ENCODE results near the gene CHRM4.
"Not testable (repeated sequence)": the region's sequence is repeated elsewhere in the genome, so short reads cannot be mapped to it uniquely, and the experiment has no call there.

Gene CHRM4

DNA sequence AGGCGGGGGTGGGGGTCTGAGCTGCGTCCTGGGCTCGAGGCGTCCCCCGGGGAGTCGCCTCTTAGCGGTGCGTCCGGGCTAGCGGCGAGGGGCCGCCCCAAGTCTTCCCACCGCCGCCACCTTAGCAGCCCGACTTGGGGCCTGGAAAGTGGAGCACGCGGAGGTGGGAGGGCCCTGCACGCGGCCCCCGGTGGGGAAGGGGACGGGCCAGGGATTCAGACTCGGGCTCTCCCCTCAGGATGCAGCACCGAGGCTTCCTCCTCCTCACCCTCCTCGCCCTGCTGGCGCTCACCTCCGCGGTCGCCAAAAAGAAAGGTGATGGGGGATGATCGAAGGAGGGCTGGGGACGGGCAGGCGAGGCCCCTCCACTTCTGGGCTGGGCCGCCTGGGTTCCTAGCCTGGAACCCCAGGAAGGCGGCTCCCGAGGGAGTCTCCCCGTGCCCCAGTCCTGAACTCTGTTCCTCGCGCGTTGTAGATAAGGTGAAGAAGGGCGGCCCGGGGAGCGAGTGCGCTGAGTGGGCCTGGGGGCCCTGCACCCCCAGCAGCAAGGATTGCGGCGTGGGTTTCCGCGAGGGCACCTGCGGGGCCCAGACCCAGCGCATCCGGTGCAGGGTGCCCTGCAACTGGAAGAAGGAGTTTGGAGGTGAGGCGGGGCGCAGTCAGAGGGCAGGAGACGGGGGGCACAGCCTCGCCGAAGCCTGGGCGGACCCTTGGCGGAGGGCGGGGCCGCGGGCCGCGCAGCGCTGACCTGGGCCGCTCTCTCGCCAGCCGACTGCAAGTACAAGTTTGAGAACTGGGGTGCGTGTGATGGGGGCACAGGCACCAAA, 9.5 kb downstream of the CHRM4 start:
- peak; percentile 34 for DNase-seq

DNA sequence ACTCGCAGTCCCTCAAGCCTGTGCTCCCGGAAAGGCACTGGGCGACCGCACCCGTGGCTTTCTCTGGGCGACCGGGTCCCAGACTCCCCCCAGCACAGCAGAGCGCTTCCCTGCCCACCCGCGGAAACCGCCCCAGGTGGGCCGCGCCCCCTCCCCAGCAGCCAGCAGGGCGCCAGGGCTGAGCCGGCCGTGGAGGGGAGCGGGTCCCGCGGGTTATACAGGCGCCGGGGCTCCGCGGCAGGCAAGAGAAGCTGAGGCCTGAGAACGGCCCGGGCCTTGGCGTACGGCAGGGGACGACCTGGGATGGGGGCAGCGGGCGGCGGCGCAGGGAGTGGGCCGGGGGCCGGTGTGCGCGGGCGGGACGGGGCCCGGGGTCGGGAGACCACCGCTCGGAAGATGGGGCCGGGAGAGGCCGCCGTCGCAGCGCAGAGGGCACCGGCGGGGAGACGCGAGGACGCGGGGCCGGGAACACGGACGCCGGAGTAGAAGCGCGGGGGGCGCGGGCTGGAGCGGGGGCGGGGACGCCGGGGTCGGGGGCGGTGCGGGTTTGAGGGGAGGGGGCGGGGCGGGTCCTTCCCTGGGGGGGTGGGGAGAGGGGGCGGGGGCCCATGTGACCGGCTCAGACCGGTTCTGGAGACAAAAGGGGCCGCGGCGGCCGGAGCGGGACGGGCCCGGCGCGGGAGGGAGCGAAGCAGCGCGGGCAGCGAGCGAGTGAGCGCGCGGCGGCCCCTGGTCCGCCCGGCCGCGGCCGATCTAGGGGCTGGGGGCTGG, 10.3 kb downstream of the CHRM4 start, which contains the start of gene MDK:
MDK (plus strand) TSS at position 622 of the 771 bp plus-strand sequence. CDS start 389 bp downstream, outside the sequence.
- peak; percentile 25 for DNase-seq

DNA sequence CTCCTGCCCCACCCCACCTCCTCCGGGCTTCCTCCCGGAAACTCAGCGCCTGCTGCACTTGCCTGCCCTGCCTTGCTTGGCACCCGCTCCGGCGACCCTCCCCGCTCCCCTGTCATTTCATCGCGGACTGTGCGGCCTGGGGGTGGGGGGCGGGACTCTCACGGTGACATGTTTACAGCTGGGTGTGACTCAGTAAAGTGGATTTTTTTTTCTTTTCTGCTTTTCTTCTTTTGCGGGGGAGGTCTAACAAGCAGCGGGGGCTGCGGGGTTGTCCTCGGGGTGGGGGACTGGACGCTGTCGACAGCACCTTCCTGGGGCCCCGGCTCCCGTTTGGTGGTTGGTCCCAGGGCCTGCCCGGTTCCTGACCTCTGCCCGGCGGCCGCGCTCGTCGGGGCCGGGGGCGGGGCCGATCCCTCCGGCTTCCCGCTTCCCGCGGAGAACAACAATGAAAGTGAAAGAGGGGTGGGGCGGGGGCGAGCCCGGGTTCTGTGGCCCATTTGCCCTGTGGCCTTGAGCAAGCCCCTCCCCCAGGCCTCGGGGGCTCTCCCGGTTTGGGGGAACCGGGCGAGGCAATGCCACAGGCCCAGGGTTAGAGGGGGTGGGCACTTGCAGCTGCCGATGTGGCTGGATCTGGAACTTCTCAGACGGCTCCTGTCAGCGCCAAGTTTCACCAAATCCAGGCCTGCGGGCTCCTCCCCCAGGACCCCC, 11.1 kb downstream of the CHRM4 start:
- DNase-seq, result peak; percentile 65

DNA sequence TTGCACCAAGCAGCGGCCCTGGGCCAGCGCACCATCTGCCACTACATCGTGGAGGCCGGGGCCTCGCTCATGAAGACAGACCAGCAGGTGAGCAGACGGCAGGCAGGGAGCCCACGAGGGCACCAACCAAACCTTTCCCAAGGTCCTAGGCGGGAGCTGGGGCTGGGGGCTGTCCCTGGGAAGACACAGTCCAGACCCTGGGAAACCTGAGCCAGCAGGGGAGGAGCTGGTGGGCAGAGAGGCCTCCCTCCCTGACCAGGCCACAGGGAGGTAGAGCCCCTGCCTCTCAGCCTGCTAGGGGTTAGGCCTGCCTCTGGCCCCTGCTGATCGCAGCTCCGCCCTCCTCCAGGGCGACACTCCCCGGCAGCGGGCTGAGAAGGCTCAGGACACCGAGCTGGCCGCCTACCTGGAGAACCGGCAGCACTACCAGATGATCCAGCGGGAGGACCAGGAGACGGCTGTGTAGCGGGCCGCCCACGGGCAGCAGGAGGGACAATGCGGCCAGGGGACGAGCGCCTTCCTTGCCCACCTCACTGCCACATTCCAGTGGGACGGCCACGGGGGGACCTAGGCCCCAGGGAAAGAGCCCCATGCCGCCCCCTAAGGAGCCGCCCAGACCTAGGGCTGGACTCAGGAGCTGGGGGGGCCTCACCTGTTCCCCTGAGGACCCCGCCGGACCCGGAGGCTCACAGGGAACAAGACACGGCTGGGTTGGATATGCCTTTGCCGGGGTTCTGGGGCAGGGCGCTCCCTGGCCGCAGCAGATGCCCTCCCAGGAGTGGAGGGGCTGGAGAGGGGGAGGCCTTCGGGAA, 11.9 kb downstream of the CHRM4 start:
- DNase-seq, result peak; percentile 14

DNA sequence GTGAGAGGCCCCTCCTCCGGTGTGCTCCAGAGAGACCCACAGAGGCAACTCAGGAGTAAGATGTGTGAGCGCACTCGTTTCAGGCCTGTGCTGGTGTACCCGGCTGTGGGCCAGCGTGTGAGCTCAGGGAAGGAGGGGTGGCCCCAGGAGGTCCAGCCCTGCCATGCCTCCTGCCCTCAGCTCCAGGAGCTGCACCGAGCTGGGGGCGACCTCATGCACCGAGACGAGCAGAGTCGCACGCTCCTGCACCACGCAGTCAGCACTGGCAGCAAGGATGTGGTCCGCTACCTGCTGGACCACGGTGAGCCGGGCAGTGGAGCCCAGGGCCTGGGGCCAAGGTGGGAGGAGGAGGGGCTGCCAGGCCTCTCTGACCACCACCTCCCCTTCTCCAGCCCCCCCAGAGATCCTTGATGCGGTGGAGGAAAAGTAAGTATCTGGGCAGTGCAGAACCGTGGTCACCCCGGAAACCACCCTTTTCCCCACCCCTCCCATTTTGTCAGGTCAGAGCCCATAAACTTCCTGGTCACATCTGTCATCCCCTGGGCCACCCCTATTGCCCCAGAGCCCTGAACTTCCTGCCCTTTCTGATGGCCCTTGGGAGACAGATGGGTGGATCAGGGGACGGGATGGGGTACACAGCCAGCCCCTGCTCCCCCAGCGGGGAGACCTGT, 12.6 kb downstream of the CHRM4 start:
- no peak for DNase-seq

DNA sequence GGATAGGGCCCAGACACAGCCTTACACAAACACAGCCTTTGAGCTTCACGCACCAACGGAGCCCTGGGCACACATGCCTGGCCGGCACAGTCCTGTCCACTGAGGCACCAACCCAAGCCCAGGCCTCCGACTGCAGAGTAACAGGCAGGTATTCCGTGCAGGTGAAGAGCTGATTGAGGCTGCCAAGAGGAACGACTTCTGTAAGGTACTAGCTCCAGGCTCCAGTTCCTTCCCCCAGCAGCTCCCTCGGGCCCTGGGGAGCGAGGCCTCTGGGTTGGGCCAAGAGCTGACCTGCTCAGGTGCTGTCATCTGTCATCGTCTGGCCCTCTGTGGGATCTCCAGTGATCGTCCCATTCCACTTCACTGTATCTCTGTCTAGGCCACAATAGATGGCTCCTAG, 13.3 kb downstream of the CHRM4 start:
- no peak for DNase-seq

DNA sequence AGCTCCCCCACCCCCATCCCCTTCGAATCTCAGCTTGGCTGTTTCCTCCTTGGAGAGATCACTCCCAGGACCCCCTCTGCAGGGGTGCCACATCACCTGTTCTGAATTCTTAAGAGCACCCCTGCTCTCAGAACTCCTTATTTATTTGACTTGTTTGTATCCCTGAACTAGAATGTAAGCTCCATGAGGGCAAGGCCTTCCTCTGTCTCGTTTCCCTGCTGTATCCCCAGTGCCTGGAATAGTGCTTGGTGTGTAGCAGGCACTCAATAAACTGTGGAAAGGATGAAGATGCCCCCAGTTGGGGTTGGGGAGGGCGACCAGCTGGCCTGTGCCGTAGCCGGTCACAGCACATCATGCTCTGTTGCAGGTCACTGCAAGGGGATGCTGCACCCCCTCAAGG, 13.7 kb downstream of the CHRM4 start:
- DNase-seq, result no peak

DNA sequence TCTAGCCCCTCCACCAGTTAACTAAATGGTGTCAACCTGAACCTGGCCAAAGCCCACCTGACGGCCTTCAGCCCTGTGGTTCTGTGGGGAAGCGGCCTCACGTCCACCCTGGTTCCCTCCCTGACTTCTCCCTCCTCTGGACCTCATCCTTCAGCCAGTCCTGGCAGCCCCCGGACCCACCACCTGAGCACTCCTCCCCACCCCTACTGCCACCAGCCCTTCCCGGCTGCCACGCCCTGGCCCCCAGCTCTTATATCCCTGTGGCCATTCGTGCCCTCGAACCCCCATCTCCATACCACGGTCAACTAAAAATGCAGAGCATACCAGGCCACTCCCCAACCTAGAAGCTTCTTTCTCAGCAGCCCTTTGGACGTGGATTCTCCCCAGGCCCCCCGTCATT, 14.3 kb downstream of the CHRM4 start:
- no peak for DNase-seq

DNA sequence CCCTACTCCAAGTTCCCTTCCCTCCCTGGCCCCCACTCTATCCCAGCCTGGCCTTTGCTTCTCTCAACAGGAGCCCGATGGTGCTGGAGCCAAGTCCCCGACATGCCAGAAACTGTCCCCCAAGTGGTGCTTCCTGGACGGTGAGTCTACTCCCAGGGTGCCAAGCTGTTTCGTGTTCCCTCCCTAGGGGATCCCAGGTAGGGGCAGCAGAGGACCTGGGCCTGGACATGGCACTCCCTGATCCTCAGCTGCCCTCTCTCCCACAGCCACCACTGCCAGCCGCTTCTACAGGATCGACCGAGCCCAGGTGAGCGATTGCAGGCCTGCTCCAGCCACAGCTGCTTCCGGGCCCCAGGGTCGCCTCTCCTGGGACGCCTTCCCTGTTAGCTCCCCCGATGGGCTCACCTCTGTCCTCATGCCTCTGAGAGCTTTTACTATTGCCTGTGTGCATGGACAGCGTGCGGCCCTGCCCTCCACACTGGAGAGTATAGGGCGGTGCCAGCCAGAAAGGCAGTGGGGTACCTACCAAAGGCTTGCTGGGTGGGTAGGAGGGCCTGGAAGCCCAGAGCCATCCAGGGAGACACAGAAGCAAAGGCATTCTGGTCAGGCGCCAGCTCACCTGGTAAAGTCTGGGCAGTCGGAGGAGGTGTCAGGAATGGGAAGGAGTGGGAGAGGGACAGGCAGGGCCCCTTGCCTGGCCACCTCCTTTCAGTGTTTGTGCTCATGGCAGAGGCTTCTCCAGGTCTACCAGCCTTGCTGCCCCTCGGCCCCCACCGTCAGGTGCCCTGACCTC, 15.1 kb downstream of the CHRM4 start:
- no peak for DNase-seq

DNA sequence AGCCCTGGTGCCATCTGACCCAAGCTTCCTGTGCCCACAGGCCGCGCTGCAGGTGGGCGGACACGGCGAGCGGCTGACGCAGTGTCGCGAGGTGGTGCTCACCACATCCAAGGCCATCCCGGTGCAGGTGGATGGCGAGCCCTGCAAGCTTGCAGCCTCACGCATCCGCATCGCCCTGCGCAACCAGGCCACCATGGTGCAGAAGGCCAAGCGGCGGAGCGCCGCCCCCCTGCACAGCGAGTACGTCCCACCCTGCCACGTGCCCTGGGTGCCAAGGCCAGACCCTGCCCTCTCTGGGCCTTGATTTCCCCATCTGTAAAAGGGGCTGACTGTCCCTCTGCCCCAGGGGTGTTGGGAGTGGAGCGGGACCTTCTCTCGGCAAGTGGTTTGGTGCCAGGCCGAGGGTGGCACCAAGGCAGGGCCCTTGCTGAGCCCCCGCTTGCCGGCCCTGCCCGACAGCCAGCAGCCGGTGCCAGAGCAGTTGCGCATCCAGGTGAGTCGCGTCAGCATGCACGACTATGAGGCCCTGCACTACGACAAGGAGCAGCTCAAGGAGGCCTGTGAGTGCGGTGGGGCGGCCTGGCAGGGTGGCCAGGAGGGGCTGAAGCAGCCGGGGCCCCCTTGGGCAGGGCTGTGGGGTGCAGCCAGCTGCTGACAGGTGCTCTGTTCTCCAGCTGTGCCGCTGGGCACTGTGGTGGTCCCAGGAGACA, 16.0 kb downstream of the CHRM4 start:
- DNase-seq, result no peak

DNA sequence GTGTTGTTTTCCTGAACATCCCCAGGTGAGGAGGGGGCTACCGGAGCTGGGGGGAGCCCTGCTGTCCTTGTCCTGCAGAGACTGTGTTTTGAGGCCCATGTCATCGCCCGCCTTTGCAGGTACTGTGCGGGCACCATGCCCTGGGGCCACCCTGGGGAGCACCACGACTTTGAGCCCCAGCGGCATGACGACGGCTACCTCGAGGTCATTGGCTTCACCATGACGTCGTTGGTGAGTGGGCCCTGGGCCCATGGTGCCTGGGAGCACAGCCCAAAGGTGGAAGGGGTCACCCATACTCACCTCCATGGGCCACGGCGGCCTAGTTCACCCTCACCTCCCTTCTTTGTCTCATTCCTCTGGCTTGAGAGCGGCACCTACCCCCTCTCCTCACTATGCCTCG, 16.8 kb downstream of the CHRM4 start:
- DNase-seq, result no peak

DNA sequence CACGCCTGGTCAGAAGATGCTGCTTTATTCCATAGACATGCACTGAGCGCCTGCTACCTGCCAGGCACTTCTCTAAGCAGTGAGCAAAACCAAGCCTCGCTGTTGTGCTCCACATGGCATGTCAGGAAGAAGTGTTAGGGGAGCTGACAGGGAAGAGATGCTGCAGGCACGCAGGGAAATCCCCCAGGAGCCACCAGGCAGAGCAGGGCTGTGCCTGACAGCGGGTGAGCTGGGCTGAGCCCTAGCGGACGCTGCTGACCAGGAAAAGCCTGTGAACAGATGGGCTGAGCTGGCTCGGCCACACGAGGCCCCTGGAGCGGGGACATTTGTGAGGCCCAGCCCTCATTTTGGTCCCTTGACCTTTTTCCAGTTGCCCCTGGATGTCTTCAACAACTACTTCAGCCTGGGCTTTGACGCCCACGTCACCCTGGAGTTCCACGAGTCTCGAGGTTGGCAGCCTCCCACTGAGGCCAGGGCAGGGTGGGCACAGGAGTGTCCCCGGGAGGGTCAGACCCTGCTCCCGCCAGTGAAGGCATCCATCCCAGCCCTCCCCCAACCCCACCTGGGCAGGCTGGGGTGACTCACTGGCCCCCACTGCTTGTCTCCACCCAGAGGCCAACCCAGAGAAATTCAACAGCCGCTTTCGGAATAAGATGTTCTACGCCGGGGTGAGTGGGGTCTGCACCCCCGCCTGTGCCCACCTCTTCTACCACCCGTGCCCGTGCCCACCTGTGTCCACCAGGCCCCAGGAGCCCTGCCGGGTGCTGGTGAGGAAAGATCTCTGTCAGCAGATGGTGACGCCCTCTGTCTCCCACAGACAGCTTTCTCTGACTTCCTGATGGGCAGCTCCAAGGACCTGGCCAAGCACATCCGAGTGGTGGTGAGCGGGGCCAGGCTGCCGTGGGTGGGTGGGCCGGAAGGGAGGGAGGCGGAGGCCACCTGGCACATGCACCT, 17.5 kb downstream of the CHRM4 start:
- no peak for DNase-seq

DNA sequence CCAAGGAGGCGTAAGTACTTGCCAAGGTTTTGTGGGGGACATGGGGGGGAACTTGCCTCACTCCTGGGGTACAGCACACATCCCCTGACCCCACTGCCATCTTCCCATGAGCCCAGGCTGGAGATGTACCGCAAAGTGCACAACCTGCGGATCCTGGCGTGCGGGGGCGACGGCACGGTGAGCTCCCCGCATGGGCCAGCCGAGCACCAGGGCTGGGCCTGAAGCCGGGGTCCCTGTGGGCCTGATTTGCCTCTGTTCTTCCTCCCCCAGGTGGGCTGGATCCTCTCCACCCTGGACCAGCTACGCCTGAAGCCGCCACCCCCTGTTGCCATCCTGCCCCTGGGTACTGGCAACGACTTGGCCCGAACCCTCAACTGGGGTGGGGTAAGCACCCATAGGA, 19.1 kb downstream of the CHRM4 start:
- DNase-seq, result not testable (repeated sequence)

DNA sequence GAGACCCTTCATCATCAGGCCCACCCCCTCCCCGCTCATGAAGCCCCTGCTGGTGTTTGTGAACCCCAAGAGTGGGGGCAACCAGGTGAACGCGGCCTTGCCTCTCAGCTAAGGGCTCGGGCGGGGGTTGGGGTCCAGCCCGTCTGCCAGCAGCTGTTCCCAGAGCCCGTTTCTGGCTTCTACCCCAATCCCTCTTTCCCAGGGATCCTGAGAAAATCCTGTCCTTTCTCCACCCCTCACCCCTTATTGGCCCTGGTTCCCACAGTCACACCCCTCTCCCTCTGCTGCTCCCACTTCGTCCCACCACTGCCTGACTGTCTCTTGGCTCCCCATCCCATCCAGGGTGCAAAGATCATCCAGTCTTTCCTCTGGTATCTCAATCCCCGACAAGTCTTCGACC, 19.5 kb downstream of the CHRM4 start:
- no peak for DNase-seq

DNA sequence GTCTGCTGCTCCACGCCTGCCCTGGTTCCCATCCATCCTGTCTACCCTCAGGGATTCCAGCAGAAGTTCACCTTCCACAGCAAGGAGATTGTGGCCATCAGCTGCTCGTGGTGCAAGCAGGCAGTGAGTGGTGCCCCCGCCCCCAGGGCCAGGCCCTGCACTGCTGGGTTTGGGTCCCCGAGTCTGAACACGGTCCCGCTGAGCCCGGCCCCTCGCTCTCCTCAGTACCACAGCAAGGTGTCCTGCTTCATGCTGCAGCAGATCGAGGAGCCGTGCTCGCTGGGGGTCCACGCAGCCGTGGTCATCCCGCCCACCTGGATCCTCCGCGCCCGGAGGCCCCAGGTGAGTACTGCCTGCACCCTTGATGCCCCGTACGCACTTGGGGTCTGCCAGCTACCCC, 20.3 kb downstream of the CHRM4 start:
- DNase-seq, result not testable (repeated sequence)

DNA sequence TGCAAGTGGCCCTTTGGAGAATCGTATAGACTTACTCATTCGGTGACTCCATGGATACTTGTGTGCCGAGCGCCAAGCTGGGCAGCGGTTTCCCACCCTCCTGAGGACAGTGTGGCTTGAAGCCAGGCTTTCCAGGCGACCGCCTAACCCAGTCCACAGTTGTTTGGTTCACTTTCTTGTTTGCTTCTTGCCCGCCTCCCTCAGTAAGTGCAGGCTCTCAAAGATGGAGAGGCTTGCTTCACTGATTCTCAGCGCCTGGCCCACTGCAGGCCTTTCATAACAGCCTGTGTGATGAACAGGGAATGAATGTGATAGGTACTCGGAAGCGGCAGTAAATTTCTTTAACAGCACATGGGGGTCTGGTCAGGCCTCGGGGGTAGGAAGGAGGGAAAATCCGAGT, 21.3 kb downstream of the CHRM4 start:
- no peak for DNase-seq

DNA sequence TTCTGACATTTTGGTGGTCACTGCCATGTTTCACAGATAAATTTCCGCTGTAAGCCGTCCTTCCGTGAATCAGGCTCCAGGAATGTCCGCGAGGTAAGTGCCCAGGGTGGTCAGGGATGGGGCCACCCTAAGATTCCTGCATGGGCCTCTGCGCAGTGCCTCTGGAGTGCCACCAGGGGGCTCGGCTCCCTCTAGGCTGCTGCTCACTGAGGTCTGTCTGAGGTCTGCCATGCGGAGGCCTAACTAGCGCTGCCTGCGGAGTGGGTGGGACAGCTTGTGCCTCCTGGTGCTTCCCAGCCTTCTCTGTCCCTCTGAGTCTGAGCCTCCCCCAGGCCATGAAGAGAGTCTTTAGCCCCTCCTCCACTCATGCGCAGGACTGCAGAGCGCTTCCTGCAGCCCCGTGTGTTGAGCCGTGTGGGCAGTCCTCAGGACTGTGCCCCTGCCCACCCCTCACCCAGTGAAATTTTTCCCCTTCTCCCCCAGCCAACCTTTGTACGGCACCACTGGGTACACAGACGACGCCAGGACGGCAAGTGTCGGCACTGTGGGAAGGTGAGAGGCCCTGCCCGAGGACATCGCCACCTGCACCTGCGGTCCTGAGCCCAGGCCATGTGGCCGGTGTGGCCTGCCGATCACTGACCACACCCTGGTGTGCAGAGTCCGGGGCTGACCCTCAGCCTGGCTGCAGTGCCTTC, 22.0 kb downstream of the CHRM4 start:
- peak; percentile 66 for DNase-seq

DNA sequence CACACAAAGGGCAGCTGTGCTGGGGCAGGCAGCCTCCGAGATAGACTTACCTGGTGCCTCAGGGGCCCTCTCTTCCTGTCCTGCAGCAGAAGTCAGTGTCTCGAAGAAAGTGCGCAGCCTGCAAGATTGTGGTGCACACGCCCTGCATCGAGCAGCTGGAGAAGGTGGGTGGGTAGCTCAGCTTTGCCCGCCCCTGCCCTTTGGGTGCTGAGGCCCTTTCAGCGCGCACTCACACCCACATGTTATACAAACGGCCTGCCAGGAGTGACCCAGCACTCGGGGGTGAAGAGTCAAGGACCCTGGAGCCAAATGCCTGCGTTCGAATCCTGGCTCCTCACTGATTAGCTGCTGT, 23.7 kb downstream of the CHRM4 start:
- no peak for DNase-seq
